AG09309 (cell line): Measurements from ENCODE around the gene HECTD1.

Source experiments
- DNase-seq: peaks from one replicate; pipeline ENCODE4 v3.0.0-alpha.2; 2010; ENCODE audit warnings: low read depth
- H3K4me3 ChIP-seq: 2 replicates; pipeline ENCODE4 v1.5.1; 2011; ENCODE audit warnings: mild to moderate bottlenecking, low read depth, low read length, moderate library complexity; ENCODE audit not compliant: control insufficient read depth
- TF ChIP-seq, protein P1 (sequence below): IDR thresholded peaks from 2 replicates; pipeline ENCODE4 v1.5.1; 2011; ENCODE audit warnings: mild to moderate bottlenecking, low read depth, low read length, inconsistent platforms; ENCODE audit not compliant: insufficient read depth, control insufficient read depth; ENCODE audit errors: missing control alignments

HECTD1 gene

DNA sequence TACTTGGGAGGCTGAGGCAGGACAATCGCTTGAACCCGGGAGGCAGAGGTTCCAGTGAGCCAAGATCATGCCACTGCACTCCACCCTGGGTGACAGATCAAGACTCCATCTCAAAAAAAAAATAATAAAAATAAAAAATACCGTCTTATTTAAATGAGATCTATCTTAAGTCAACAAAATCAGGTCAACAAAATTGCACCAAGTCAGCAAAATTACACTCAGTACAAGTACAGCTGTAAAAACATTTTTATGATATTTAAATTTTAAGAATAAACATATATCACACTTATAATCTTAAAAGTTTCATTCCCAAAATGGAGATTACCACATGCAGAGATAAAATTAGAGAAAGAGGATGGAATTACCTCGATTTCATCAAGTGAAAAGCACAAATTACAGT is 33.2 kb downstream of the HECTD1 start:
- no peak for DNase-seq
- TF ChIP-seq, protein P1, sequence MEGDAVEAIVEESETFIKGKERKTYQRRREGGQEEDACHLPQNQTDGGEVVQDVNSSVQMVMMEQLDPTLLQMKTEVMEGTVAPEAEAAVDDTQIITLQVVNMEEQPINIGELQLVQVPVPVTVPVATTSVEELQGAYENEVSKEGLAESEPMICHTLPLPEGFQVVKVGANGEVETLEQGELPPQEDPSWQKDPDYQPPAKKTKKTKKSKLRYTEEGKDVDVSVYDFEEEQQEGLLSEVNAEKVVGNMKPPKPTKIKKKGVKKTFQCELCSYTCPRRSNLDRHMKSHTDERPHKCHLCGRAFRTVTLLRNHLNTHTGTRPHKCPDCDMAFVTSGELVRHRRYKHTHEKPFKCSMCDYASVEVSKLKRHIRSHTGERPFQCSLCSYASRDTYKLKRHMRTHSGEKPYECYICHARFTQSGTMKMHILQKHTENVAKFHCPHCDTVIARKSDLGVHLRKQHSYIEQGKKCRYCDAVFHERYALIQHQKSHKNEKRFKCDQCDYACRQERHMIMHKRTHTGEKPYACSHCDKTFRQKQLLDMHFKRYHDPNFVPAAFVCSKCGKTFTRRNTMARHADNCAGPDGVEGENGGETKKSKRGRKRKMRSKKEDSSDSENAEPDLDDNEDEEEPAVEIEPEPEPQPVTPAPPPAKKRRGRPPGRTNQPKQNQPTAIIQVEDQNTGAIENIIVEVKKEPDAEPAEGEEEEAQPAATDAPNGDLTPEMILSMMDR: no peak
- H3K4me3 ChIP-seq: no peak overlapping the region

DNA sequence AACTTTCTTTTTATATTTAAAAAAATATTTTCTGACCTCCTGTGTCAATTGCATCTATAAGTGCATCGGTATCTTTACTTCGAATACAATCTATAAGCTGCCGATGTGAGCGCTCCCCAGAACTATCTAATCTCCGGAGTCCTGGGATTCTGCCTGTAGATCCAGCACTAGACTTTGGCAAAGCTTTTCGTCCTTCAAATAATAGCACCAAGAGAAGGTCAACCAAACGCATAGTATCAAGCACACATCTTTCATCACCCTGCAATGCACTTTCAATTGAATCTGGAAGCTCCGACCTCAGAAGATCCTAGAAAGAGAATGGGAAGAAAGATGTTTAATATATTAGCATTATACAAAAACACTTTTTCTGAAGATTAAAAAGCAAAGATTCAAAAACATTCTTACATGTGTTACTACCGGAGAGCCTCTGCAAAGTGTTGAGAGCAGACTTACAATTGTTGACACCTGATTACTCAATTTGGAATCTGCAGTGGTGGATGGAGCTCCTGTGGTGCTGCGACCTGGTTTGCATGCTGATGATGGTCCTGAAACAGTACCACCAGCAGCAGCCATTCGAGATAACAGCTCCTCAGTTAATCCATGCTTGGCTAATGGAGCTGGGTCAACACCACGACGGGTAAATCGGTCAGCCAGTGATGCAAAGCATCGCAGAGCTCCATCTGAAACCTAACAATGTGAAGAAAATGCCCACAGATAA is 34.3 kb downstream of the HECTD1 start:
- TF ChIP-seq, protein P1: no peak
- H3K4me3 ChIP-seq: no peak overlapping the region
- DNase-seq: no peak

DNA sequence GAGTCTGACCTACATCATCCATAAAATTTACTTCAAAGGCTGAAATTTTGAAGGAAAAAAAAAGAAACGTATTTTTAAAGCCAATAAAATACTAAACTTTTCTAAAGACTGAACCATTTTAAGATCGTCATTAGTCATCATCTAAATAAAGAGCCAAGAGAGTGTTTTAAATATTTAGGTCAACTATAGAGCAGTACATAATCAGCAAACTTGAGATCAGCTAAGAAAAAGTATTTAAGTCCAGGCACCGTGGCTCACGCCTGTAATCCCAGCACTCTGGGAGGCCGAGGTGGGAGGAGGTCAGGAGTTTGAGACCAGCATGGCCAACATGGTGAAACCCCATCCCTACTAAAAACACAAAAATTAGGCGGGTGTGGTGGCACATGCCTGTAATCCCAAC is 35.5 kb downstream of the HECTD1 start:
- no peak for DNase-seq
- H3K4me3 ChIP-seq: no peak overlapping the region
- TF ChIP-seq, protein P1: no peak

DNA sequence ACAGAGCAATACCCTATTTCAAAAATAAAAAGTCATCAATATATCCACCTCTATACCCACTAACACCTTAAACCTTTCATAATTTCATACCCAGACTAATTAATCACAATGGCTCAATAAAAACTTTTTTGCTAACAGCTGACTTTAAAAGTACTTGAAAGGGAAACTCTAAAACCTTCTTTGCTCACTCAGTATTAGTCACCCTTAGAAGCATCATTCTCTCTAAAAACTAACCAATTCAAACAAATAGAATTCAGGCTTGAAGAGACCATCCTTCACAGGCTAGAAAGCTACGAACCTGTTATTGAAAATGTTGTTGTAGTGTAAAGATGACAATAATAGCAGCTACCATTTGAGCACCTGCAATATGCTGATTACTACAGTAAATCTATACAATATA is 37.2 kb downstream of the HECTD1 start:
- no peak for DNase-seq
- TF ChIP-seq, protein P1: no peak
- no peak overlapping the region for H3K4me3 ChIP-seq

DNA sequence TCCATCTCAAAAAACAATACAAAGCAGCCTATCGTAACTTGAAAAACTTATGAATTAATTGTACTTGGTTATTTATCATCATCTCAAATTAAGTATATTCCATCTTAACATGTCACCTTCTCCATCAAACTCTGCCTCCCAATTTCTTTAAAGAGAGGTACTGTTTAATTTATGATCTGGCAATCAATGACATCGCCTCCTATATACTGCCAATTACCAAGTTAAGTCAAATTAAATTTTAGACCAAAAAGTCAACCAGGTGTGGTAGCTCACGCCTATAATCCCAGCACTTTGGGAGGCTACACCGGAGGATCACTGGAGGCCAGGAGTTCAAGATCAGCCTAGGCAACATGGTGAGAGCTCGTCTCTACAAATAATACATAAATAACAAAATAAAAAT is 37.7 kb downstream of the HECTD1 start:
- TF ChIP-seq, protein P1: no peak
- no peak for DNase-seq

DNA sequence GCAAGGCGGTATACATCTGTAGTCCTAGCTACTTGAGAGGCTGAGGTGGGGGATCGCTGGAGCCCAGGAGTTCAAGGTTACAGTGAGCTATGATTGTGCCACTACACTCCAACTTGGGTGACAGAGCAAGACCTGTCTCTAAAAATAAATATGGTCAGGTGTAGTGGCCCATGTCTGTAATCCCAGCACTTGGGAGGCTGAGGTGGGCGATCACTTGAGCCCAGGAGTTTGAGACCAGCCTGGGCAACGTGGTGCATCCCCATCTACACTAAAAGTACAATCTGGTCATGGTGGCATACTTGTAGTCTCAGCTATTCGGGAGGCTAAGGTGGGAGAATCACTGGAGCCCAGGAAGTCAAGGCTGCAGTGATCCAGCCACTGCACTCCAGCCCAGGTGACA is 40.6 kb downstream of the HECTD1 start:
- no peak for DNase-seq
- TF ChIP-seq, protein P1: no peak
- H3K4me3 ChIP-seq: no peak overlapping the region

More for the DNA sequence above, 37.7 kb downstream of the HECTD1 start:
- no peak overlapping the region for H3K4me3 ChIP-seq

DNA sequence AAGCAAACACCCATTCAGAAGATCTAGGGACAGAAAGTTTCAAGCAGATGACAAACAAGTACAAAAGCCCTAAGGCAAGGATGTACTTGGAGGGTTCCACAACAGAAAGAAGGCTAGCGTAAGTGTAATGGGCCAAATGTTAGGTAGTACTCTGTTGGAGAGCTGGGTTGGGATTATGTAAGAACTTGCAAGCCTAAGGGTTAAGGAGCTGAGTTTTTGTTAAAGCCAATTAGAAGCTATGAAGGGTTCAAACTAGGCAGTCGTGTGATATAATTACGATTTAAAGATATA is 41.4 kb downstream of the HECTD1 start:
- DNase-seq: no peak
- H3K4me3 ChIP-seq: no peak overlapping the region
- TF ChIP-seq, protein P1: no peak
